ENCODE results near the gene SMYD3. TPM values are rescaled to one million over a fixed set of nuclear protein-coding genes. Genes with fewer than 3 reads are reported as not detected.

SMYD3 gene
- total RNA-seq, 1 donor from 2014 or later, result 80.8 TPM

- no peak overlapping the region for H3K27ac ChIP-seq (ENCODE audit: low read depth, low read length)
- no peaks in the 10 kb centered on the region for H4K20me1 ChIP-seq (ENCODE audit: insufficient read depth, low read length)
- H3K9me3 ChIP-seq (ENCODE audit: insufficient read depth, low read depth, low read length), result no peaks in the 10 kb centered on the region
- H3K4me2 ChIP-seq (ENCODE audit: low read length), result no peak overlapping the region
- no peak overlapping the region for H3K4me3 ChIP-seq (ENCODE audit: insufficient read depth, low read depth, low read length)
- H3K36me3 ChIP-seq (ENCODE audit: insufficient read depth, low read length), result no peaks in the 10 kb centered on the region
- Mint-ChIP-seq H3K4me1 (ENCODE audit: low read depth, unreplicated experiment) (no peaks in the 10 kb centered on the region), H3K36me3 (ENCODE audit: low read depth, unreplicated experiment) (peaks cover 8% of the 10 kb centered on the region), H3K4me3 (ENCODE audit: unreplicated experiment) (no peak overlapping the region), H3K27me3 (ENCODE audit: low read depth, unreplicated experiment) (no peaks in the 10 kb centered on the region), H3K27ac (ENCODE audit: unreplicated experiment) (no peak overlapping the region), H3K9me3 (ENCODE audit: unreplicated experiment) (no peaks in the 10 kb centered on the region)
- H2AFZ ChIP-seq (ENCODE audit: low read depth, low read length), result no peak overlapping the region
- H3K79me2 ChIP-seq (ENCODE audit: insufficient read depth, low read length), result no peaks in the 10 kb centered on the region
- FAIRE-seq (no peak), DNase-seq (ENCODE audit: low read depth) (no peak)
- H3K27me3 ChIP-seq (ENCODE audit: insufficient read depth, low read length), result no peaks in the 10 kb centered on the region
- TF ChIP-seq CTCF (IDR thresholded peaks at IDR 0.05; ENCODE audit: insufficient read depth, low read depth, low read length) (no peak), EZH2 (IDR thresholded peaks at IDR 0.05; ENCODE audit: insufficient read depth, low read length) (no peak)
- H3K9ac ChIP-seq (ENCODE audit: low read length), result no peak overlapping the region
- no peaks in the 10 kb centered on the region for H3K4me1 ChIP-seq (ENCODE audit: insufficient read depth, low read length)
Observed at GRCh38 chr1:246052603-246053002, 454.5 kb downstream of the SMYD3 start.

GRCh38 chr1:246051909-246052518 is 455.1 kb downstream of the SMYD3 start:
- H4K20me1 ChIP-seq (ENCODE audit: insufficient read depth, low read length), result no peaks in the 10 kb centered on the region
- H3K9ac ChIP-seq (ENCODE audit: low read length), result no peak overlapping the region
- H3K4me1 Mint-ChIP-seq (ENCODE audit: low read depth, unreplicated experiment), result no peaks in the 10 kb centered on the region
- no peaks in the 10 kb centered on the region for H3K4me1 ChIP-seq (ENCODE audit: insufficient read depth, low read length)
- H3K27ac ChIP-seq (ENCODE audit: low read depth, low read length), result no peak overlapping the region
- H3K4me3 Mint-ChIP-seq (ENCODE audit: unreplicated experiment), result no peak overlapping the region
- H2AFZ ChIP-seq (ENCODE audit: low read depth, low read length), result no peak overlapping the region
- H3K9me3 Mint-ChIP-seq (ENCODE audit: unreplicated experiment), result no peaks in the 10 kb centered on the region
- H3K36me3 ChIP-seq (ENCODE audit: insufficient read depth, low read length), result no peaks in the 10 kb centered on the region
- no peak overlapping the region for H3K4me3 ChIP-seq (ENCODE audit: insufficient read depth, low read depth, low read length)
- DNase-seq (ENCODE audit: low read depth) (no peak), FAIRE-seq (no peak)
- no peaks in the 10 kb centered on the region for H3K27me3 ChIP-seq (ENCODE audit: insufficient read depth, low read length)
- no peaks in the 10 kb centered on the region for H3K27me3 Mint-ChIP-seq (ENCODE audit: low read depth, unreplicated experiment)
- H3K4me2 ChIP-seq (ENCODE audit: low read length), result no peak overlapping the region
- H3K9me3 ChIP-seq (ENCODE audit: insufficient read depth, low read depth, low read length), result no peaks in the 10 kb centered on the region
- H3K79me2 ChIP-seq (ENCODE audit: insufficient read depth, low read length), result no peaks in the 10 kb centered on the region
- TF ChIP-seq EZH2 (IDR thresholded peaks at IDR 0.05; ENCODE audit: insufficient read depth, low read length) (no peak), CTCF (IDR thresholded peaks at IDR 0.05; ENCODE audit: insufficient read depth, low read depth, low read length) (no peak)
- peaks cover 6% of the 10 kb centered on the region for H3K36me3 Mint-ChIP-seq (ENCODE audit: low read depth, unreplicated experiment)
- no peak overlapping the region for H3K27ac Mint-ChIP-seq (ENCODE audit: unreplicated experiment)

GRCh38 chr1:246048693-246049092 is 458.4 kb downstream of the SMYD3 start:
- FAIRE-seq, result no peak

More at GRCh38 chr1:246048693-246049092, 458.4 kb downstream of the SMYD3 start:
- no peak overlapping the region for H3K4me3 ChIP-seq (ENCODE audit: insufficient read depth, low read depth, low read length)
- no peak overlapping the region for H3K4me3 Mint-ChIP-seq (ENCODE audit: unreplicated experiment)
- H3K9me3 Mint-ChIP-seq (ENCODE audit: unreplicated experiment), result peaks cover 6% of the 10 kb centered on the region
- H3K4me2 ChIP-seq (ENCODE audit: low read length), result no peak overlapping the region
- H4K20me1 ChIP-seq (ENCODE audit: insufficient read depth, low read length), result no peaks in the 10 kb centered on the region
- H3K4me1 ChIP-seq (ENCODE audit: insufficient read depth, low read length), result no peaks in the 10 kb centered on the region
- H3K9ac ChIP-seq (ENCODE audit: low read length), result no peak overlapping the region
- DNase-seq (ENCODE audit: low read depth), result no peak
- no peak overlapping the region for H2AFZ ChIP-seq (ENCODE audit: low read depth, low read length)
- no peak overlapping the region for H3K27ac Mint-ChIP-seq (ENCODE audit: unreplicated experiment)
- no peaks in the 10 kb centered on the region for H3K4me1 Mint-ChIP-seq (ENCODE audit: low read depth, unreplicated experiment)
- H3K79me2 ChIP-seq (ENCODE audit: insufficient read depth, low read length), result no peaks in the 10 kb centered on the region
- no peaks in the 10 kb centered on the region for H3K27me3 ChIP-seq (ENCODE audit: insufficient read depth, low read length)
- H3K27me3 Mint-ChIP-seq (ENCODE audit: low read depth, unreplicated experiment), result no peaks in the 10 kb centered on the region
- H3K9me3 ChIP-seq (ENCODE audit: insufficient read depth, low read depth, low read length), result no peaks in the 10 kb centered on the region
- no peak overlapping the region for H3K27ac ChIP-seq (ENCODE audit: low read depth, low read length)
- TF ChIP-seq EZH2 (IDR thresholded peaks at IDR 0.05; ENCODE audit: insufficient read depth, low read length) (no peak), CTCF (IDR thresholded peaks at IDR 0.05; ENCODE audit: insufficient read depth, low read depth, low read length) (no peak)
- H3K36me3 Mint-ChIP-seq (ENCODE audit: low read depth, unreplicated experiment), result peaks cover 6% of the 10 kb centered on the region
- H3K36me3 ChIP-seq (ENCODE audit: insufficient read depth, low read length), result no peaks in the 10 kb centered on the region

Measured in astrocyte (in vitro differentiated cells and primary cell).